GM23248 (cell line): ENCODE results near the gene SAFB2. TPM values are rescaled to one million over a fixed set of nuclear protein-coding genes. Genes with fewer than 3 reads are reported as not detected.
A peak's percentile ranks its signal among the peaks of the same experiment; 100 is the strongest.

ENCODE experiments used
- DNase-seq: peaks from one replicate; pipeline ENCODE4 v3.0.0-alpha.2; 2015
- H2AFZ ChIP-seq: fragments of 200-600 bp; sonication (generic); 2 replicates; pipeline ENCODE4 v1.6.1; 2016; ENCODE audit warnings: antibody characterized with exemption
- H3F3A ChIP-seq: fragments of 200-600 bp; sonication (generic); 2 replicates; pipeline ENCODE4 v1.6.1; 2016; ENCODE audit warnings: mild to moderate bottlenecking, antibody characterized with exemption, mixed run types; ENCODE audit not compliant: insufficient read depth
- H3K27ac ChIP-seq: fragments of 200-600 bp; sonication (generic); 2 replicates; pipeline ENCODE4 v1.5.1; 2016; ENCODE audit warnings: mild to moderate bottlenecking
- H3K27me3 ChIP-seq: fragments of 200-600 bp; sonication (generic); replicated peaks from 2 replicates; pipeline ENCODE4 v1.6.1; 2016; ENCODE audit warnings: mild to moderate bottlenecking; ENCODE audit not compliant: insufficient read depth
- H3K36me3 ChIP-seq: fragments of 200-600 bp; sonication (generic); 2 replicates; pipeline ENCODE4 v1.6.1; 2016; ENCODE audit warnings: low read depth, mild to moderate bottlenecking
- H3K4me1 ChIP-seq: fragments of 200-600 bp; sonication (generic); 2 replicates; pipeline ENCODE4 v1.6.1; 2016; ENCODE audit warnings: mild to moderate bottlenecking; ENCODE audit not compliant: insufficient read depth
- H3K4me2 ChIP-seq: fragments of 200-600 bp; sonication (generic); one replicate; pipeline ENCODE4 v1.6.1; 2016; ENCODE audit warnings: mild to moderate bottlenecking; ENCODE audit not compliant: unreplicated experiment
- H3K4me3 ChIP-seq: fragments of 200-600 bp; sonication (generic); 2 replicates; pipeline ENCODE4 v1.5.1; 2016; ENCODE audit warnings: mild to moderate bottlenecking
- H3K79me2 ChIP-seq: fragments of 200-600 bp; sonication (generic); 2 replicates; pipeline ENCODE4 v1.6.1; 2016; ENCODE audit warnings: mild to moderate bottlenecking; ENCODE audit not compliant: insufficient read depth
- H3K9ac ChIP-seq: fragments of 200-600 bp; sonication (generic); 2 replicates; pipeline ENCODE4 v1.6.1; 2016; ENCODE audit warnings: mild to moderate bottlenecking
- H3K9me2 ChIP-seq: fragments of 200-600 bp; sonication (generic); 2 replicates; pipeline ENCODE4 v1.6.1; 2016; ENCODE audit warnings: mixed run types, mild to moderate bottlenecking, moderate library complexity; ENCODE audit not compliant: insufficient read depth
- H3K9me3 ChIP-seq: fragments of 200-600 bp; sonication (generic); one replicate; pipeline ENCODE4 v1.6.1; 2017; ENCODE audit warnings: low read depth
- H4K20me1 ChIP-seq: fragments of 200-600 bp; sonication (generic); 2 replicates; pipeline ENCODE4 v1.6.0; 2016; ENCODE audit not compliant: insufficient read depth
- EZH2 ChIP-seq: fragments of 200-600 bp; sonication (generic); IDR thresholded peaks from 2 replicates; pipeline ENCODE4 v1.6.1; 2018; ENCODE audit warnings: antibody characterized with exemption, mild to moderate bottlenecking; ENCODE audit not compliant: insufficient read depth, poor library complexity, severe bottlenecking
- EZH2phosphoT487 ChIP-seq: fragments of 200-600 bp; sonication (generic); IDR thresholded peaks from 2 replicates; pipeline ENCODE4 v1.6.1; 2018; ENCODE audit warnings: antibody characterized with exemption, moderate library complexity, mild to moderate bottlenecking, low read depth; ENCODE audit not compliant: insufficient read depth
- WGBS, 2 experiments: methylation state at CpG; one replicate each; pipeline ENCODE4 v1.1.6; 2015 to 2017; ENCODE audit warnings: low lambda C conversion rate in 2 of 2, low coverage in 1 of 2; ENCODE audit errors: missing lambda C conversion rate in 2 of 2; 5-methylcytosine and 5-hydroxymethylcytosine counted together
- in situ Hi-C: fragments of 300-500 bp; cut with MboI; formaldehyde crosslinking; loops from 2 replicates; pipeline ENCODE4 v1.15.0; 2020
- polyA plus RNA-seq: library from polyadenylated mRNA; unstranded; fragments of >200 nt; fragmentation: Nextera tagmentation; extraction: Ambion mirVana; gene quantifications from 2 replicates; pipeline ENCODE4 v1.2.1, GENCODE V29; 2016
- total RNA-seq: library from RNA; depleted of rRNA; stranded (reverse); fragments of >200 nt; shearing (Covaris generic); gene quantifications from 2 replicates; pipeline ENCODE4 v1.2.3, GENCODE V29; 2014

The SAFB2 gene
- total and polyA plus RNA-seq, 2 experiments from 2014 or later, result 17.6 to 37.2 TPM

- Histone ChIP-seq H3K27ac (no peak overlapping the region), H3F3A (peaks cover 10% of the 10 kb centered on the region), H3K36me3 (peaks cover 44% of the 10 kb centered on the region), H3K9ac (no peak overlapping the region), H3K79me2 (peaks cover 94% of the 10 kb centered on the region), H3K4me3 (no peak overlapping the region), H3K4me1 (peaks cover 18% of the 10 kb centered on the region; the same call in 1 of the 2 replicates), H3K27me3 (no peaks in the 10 kb centered on the region), H3K4me2 (no peak overlapping the region), H2AFZ (no peak overlapping the region), H3K9me2 (no peaks in the 10 kb centered on the region), H4K20me1 (0 out of 2 replicates have a peak, but pooled peaks cover 3% of the 10 kb centered on the region), H3K9me3 (no peaks in the 10 kb centered on the region)
- in situ Hi-C loops, result no loop called here
- TF ChIP-seq EZH2, result no peak
- TF ChIP-seq EZH2phosphoT487, result no peak
- WGBS, 2 experiments, result 87 to 89% methylated on average over 9 of the region's 9 CpGs
- no peak for DNase-seq
These were observed 4.0 kb downstream of the SAFB2 start for GRCh38 chr19:5618591-5618990.

- H3K4me3 ChIP-seq, result no peak overlapping the region
- 93 to 94% methylated on average over 1 of the region's 1 CpG for WGBS, 2 experiments
- TF ChIP-seq EZH2phosphoT487 (no peak), EZH2 (no peak)
- peaks cover 10% of the 10 kb centered on the region for H3F3A ChIP-seq
- no peaks in the 10 kb centered on the region for H3K9me2 ChIP-seq
- H2AFZ ChIP-seq, result no peak overlapping the region
- H3K27me3 ChIP-seq, result no peaks in the 10 kb centered on the region
- H3K27ac ChIP-seq, result no peak overlapping the region
- no peak for DNase-seq
- H3K9ac ChIP-seq, result no peak overlapping the region
- peaks cover 59% of the 10 kb centered on the region for H3K36me3 ChIP-seq
- H3K4me1 ChIP-seq, result peaks cover 18% of the 10 kb centered on the region; the same call in 1 of the 2 replicates
- H3K79me2 ChIP-seq, result peaks cover 97% of the 10 kb centered on the region
- H4K20me1 ChIP-seq, result 0 out of 2 replicates have a peak, but pooled peaks cover 3% of the 10 kb centered on the region
- no peak overlapping the region for H3K4me2 ChIP-seq
- no peaks in the 10 kb centered on the region for H3K9me3 ChIP-seq
- in situ Hi-C loops, result no loop called here
These were observed 5.5 kb downstream of the SAFB2 start for GRCh38 chr19:5617080-5617479.

- 79 to 82% methylated on average over 17 of the region's 17 CpGs for WGBS, 2 experiments
- TF ChIP-seq EZH2, result no peak
- Histone ChIP-seq H4K20me1 (0 out of 2 replicates have a peak, but pooled peaks cover 3% of the 10 kb centered on the region), H3K9me2 (no peaks in the 10 kb centered on the region), H2AFZ (no peak overlapping the region), H3K4me3 (no peak overlapping the region), H3K9me3 (no peaks in the 10 kb centered on the region), H3K4me2 (no peak overlapping the region), H3K27me3 (no peaks in the 10 kb centered on the region), H3K79me2 (peaks cover 89% of the 10 kb centered on the region), H3K27ac (no peak overlapping the region), H3F3A (peaks cover 6% of the 10 kb centered on the region; the same call in 1 of the 2 replicates), H3K9ac (no peak overlapping the region), H3K4me1 (0 out of 2 replicates have a peak, but pooled peaks cover 11% of the 10 kb centered on the region), H3K36me3 (peaks cover 64% of the 10 kb centered on the region)
- in situ Hi-C loops, result no loop called here
- DNase-seq, result peak; percentile 34
These were observed 6.7 kb downstream of the SAFB2 start for GRCh38 chr19:5615756-5616327.

- DNase-seq, result no peak
- in situ Hi-C loops, result no loop called here
- WGBS, 2 experiments, result 94 to 95% methylated on average over 15 of the region's 15 CpGs
These were observed 9.4 kb downstream of the SAFB2 start for GRCh38 chr19:5612891-5613865.

More at GRCh38 chr19:5612891-5613865, 9.4 kb downstream of the SAFB2 start:
- no peaks in the 10 kb centered on the region for H3K27me3 ChIP-seq
- H4K20me1 ChIP-seq, result 0 out of 2 replicates have a peak, but pooled peaks cover 3% of the 10 kb centered on the region
- H3F3A ChIP-seq, result peaks cover 6% of the 10 kb centered on the region; the same call in 1 of the 2 replicates
- H3K36me3 ChIP-seq, result peaks cover 81% of the 10 kb centered on the region
- no peaks in the 10 kb centered on the region for H3K9me2 ChIP-seq
- no peak overlapping the region for H3K27ac ChIP-seq
- no peak overlapping the region for H2AFZ ChIP-seq
- TF ChIP-seq EZH2 (no peak), EZH2phosphoT487 (no peak)
- H3K4me1 ChIP-seq, result no peaks in the 10 kb centered on the region
- no peak overlapping the region for H3K4me3 ChIP-seq
- H3K9ac ChIP-seq, result no peak overlapping the region
- H3K4me2 ChIP-seq, result no peak overlapping the region
- no peaks in the 10 kb centered on the region for H3K9me3 ChIP-seq
- H3K79me2 ChIP-seq, result peaks cover 87% of the 10 kb centered on the region
